Left ventricle myocardium superior (tissue), 1 donor: Measurements from ENCODE around the gene TRIOBP. TPM values are rescaled to one million over a fixed set of nuclear protein-coding genes. Genes with fewer than 3 reads are reported as not detected.
"Not testable (repeated sequence)": the region's sequence is repeated elsewhere in the genome, so short reads cannot be mapped to it uniquely, and the experiment has no call there.

ENCODE experiments used
- ATAC-seq: fragments of 200-7000 bp; cut with Tn5 transposase; one replicate; pipeline ENCODE4 v1.9.1; 2020; ENCODE audit warnings: mild to moderate bottlenecking, moderate library complexity
- DNase-seq: peaks from one replicate; pipeline ENCODE4 v3.0.0-alpha.2; 2020
- intact Hi-C: fragments of 100-400 bp; cut with micrococcal nuclease; formaldehyde crosslinking; loops from one replicate; pipeline ENCODE4 v1.11.0; 2022
- total RNA-seq: library from RNA; stranded (reverse); fragmentation: NEBNext Ultra II Directional; extraction: Animal tissue kit (Norgen Biotek cat#: 25700); gene quantifications from one replicate; pipeline ENCODE4 v1.2.1, GENCODE V29; 2021
- donor health status: DM: no; HTN: yes; CAD: no; lungs with severe emphysema.

The TRIOBP gene
- total RNA-seq, 1 donor from 2014 or later: 82.7 TPM

DNA sequence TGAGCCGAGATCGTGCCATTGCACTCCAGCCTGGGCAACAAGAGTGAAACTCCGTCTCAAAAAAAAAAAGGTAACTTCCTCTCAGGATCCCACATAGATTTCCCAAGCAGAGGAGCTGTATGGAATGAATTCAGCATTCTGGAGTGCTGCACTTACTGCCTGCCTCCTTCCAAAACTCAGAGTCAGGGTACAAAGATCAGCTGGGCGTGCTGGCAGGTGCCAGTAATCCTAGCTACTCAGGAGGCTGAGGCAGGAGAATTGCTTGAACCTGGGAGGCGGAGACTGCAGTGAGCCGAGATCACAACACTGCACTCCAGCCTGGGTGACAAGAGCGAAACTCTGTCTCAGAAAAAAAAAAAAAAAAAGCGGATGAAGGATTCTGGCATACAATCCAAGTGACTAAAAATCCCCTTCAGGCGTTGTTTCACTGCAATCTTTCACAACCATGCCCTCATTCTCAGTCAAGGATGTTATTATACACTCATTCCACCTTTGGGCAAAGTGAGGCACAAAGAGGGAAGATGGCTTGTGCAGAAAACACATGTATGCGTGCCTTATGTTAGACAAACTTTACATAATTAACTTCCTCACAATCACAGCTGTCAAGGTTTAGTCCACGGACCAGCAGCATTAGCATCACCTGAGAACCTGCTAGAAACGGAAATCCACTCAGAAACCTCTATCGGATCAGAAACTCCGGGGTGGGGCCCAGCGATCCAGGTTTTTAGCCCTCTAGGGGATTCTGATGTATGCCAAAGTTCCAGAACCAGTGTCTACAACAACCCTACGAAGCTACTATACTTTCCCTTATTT, 11.8 kb upstream of the TRIOBP start:
- DNase-seq: no peak
- intact Hi-C loops: loop anchor here (10.0 kb wide), 1 partner anchor 110 kb away; no protein-coding TSS in a partner anchor
- ATAC-seq: no peak

GRCh38 chr22:37686002-37686982, 10.6 kb upstream of the TRIOBP start, which contains the start of gene NOL12:
Gene NOL12 (plus strand): TSS chr22:37686343. CDS start chr22:37686393, 50 bp downstream.
- DNase-seq: peak; percentile 86
- peak; percentile 92 for ATAC-seq
- intact Hi-C loops: loop anchor here (10.0 kb wide), 1 partner anchor 109 kb away; no protein-coding TSS in a partner anchor

DNA sequence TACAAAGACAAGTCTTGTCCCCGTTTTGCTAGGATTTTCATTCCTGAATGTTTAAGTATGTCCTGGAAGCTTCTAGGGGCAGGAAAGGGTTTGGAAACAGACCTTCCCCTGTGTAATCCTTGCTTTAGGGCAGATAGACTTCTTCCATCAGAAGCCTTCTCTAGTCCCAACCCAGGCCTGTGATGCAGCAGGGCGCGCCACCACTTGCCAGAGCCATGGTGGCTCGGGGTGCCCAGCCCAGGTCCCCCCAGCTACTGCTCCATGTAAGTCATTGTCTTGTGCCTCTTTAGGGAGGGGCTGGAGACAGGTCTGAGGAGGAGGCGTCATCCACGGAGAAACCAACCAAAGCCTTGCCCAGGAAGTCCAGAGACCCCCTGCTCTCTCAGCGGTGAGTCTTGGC, 6.4 kb upstream of the TRIOBP start:
- DNase-seq (no peak), ATAC-seq (no peak)
- intact Hi-C loops: loop anchor here (10.0 kb wide), 1 partner anchor 46 kb away; no protein-coding TSS in a partner anchor

DNA sequence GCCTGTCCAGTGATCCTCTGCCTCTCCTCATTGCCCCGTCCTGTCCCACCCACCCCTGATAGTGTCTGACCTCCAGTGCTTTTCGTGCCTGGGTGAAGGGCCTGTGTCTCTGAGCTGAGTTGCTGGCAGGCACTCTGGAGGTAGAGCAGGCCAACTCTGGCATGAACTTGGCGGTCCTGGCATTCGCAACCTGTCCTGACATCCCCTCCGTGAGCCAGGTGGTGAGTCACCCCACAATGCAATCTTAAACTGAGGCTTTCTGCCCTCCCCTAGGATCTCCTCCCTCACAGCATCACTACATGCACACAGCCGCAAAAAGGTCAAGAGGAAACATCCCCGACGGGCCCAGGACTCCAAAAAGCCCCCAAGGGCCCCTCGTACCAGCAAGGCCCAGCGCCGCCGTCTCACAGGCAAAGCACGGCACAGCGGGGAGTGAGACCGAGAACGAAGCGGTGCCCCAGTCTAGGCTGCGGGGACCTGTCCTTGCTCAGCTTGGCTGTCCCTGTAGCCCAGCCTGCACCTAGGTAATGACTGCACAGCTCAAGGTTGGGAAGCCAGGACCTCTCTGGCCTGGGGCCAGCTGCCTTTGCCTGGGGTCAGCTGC, 5.8 kb upstream of the TRIOBP start:
- DNase-seq: no peak
- intact Hi-C loops: loop anchor here (10.0 kb wide), 1 partner anchor 46 kb away; no protein-coding TSS in a partner anchor
- ATAC-seq: no peak

GRCh38 chr22:37692627-37693285, 4.1 kb upstream of the TRIOBP start:
- ATAC-seq: no peak
- DNase-seq: no peak
- intact Hi-C loops: loop anchor here (10.0 kb wide), 1 partner anchor 48 kb away; no protein-coding TSS in a partner anchor

DNA sequence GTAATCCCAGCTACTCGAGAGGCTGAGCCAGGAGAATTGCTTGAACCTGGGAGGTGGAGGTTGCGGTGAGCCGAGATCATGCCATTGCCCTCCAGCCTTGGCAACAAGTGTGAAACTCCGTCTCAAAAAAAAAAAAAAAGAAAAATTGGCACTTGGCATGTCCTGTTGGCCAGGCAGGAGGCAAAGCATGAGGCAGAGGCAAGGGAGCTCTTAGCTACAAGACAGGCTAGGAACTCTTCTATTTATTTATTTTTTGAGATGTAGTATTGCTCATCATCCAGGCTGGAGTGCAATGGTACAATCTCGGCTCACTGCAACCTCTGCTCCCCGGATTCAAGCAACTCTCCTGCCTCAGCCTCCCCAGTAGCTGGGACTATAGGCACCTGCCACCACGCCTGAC, 2.7 kb upstream of the TRIOBP start:
- intact Hi-C loops: loop anchor here (10.0 kb wide), 1 partner anchor 49 kb away; no protein-coding TSS in a partner anchor
- not testable (repeated sequence) for ATAC-seq, DNase-seq

DNA sequence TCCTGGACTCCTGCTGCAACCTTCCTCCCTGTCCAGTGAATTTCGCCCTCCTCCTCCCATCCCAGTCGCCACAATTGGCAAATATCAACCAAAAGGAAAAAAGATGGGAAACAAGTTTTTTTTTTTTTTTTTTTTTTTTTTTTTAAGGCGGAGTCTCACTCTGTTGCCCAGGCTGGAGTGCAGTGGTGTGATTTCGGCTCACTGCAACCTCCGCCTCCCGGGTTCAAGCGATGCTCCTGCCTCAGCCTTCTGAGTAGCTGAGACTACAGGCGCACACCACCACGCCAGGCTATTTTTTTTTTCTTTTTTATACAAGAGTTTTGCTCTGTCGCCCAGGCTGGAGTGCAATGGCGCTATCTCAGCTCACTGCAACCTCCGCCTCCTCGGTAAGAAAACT, 590 bp upstream of the TRIOBP start:
- intact Hi-C loops: loop anchor here (10.0 kb wide), 1 partner anchor 51 kb away; no protein-coding TSS in a partner anchor
- ATAC-seq, DNase-seq: not testable (repeated sequence)

DNA sequence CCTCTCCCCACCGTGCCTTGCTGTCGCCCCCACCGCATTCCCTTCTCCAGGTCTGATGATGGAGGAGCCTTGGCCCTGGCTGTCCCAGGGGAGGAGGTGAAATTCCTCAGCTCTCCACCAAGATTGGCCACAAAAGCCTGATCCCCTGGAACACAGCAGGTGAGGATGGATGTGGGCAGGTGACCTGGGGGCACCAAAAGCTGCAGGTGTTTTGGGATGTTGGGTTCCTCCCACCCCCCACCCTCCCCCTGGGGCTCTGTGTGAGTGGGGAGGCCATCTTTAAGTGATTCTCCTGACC, 639 bp downstream of the TRIOBP start:
- no peak for ATAC-seq
- intact Hi-C loops: loop anchor here (10.0 kb wide), 1 partner anchor 53 kb away; no protein-coding TSS in a partner anchor
- no peak for DNase-seq

- no peak for ATAC-seq
- intact Hi-C loops: no loop called here
- no peak for DNase-seq
These were observed 4.4 kb downstream of the TRIOBP start for GRCh38 chr22:37701141-37701786.

GRCh38 chr22:37703906-37704305, 7.1 kb downstream of the TRIOBP start:
- ATAC-seq: no peak
- intact Hi-C loops: no loop called here
- no peak for DNase-seq

GRCh38 chr22:37704645-37705044, 7.8 kb downstream of the TRIOBP start:
- intact Hi-C loops: no loop called here
- ATAC-seq (no peak), DNase-seq (no peak)

DNA sequence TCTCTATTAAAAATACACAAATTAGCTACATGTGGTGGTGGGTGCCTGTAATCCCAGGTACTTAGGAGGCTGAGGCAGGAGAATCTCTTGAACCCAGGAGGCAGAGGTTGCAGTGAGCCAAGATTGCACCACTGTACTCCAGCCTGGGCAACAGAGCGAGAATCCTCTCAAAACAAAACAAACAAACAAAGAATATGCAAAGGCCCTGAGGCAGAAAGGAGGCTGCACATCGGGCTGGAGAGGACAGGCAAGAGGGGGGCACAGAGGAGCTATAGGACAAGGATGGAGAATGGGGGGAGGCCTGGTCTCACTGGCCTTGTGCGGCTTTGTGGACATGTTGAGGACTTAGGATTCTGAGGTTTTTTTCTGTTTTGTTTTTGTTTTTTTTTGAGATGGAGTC, 8.4 kb downstream of the TRIOBP start:
- intact Hi-C loops: no loop called here
- ATAC-seq (no peak), DNase-seq (no peak)

GRCh38 chr22:37708580-37709444, 12.0 kb downstream of the TRIOBP start:
- DNase-seq (no peak), ATAC-seq (peak; percentile 33)
- intact Hi-C loops: no loop called here

- DNase-seq (no peak), ATAC-seq (no peak)
- intact Hi-C loops: no loop called here
These were observed 12.6 kb downstream of the TRIOBP start for GRCh38 chr22:37709445-37709765.

DNA sequence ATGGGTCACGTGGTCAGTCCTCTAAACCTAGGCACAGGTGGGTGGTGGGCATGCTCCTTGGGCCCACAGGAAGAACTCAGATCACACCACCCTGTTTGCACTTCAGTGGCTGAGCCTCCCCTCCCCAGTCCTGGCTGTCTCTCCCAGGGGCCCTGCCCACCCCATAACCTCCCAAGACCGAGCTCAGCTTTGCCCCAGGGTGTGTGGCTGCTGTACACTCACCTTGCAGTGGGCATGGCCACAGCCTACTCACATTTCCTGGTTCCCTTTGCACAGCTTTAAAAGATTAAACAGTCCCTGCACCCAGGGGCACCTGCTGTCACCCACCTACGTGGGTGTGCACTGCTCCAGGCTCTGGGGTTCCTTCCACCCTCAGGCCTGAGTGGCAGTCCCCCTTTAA, 13.8 kb downstream of the TRIOBP start:
- intact Hi-C loops: no loop called here
- ATAC-seq (no peak), DNase-seq (no peak)

GRCh38 chr22:37711490-37711889, 14.6 kb downstream of the TRIOBP start:
- ATAC-seq (no peak), DNase-seq (no peak)
- intact Hi-C loops: no loop called here

- ATAC-seq: no peak
- intact Hi-C loops: no loop called here
These were observed 16.9 kb downstream of the TRIOBP start for GRCh38 chr22:37713761-37714160.

More at GRCh38 chr22:37713761-37714160, 16.9 kb downstream of the TRIOBP start:
- no peak for DNase-seq
